CD4-positive, alpha-beta memory T cell (primary cell): ENCODE results near the gene LSM10. TPM values are rescaled to one million over a fixed set of nuclear protein-coding genes. Genes with fewer than 3 reads are reported as not detected.

ENCODE experiments used
- CTCF ChIA-PET: fragments of 350-600 bp; sonication (Branson Sonifier 250); formaldehyde crosslinking; loops from one replicate; lab custom pipeline; 2021; ENCODE audit warnings: inconsistent platforms; ENCODE audit not compliant: partially characterized antibody; lab: Charles Lee
- POLR2A ChIA-PET: fragments of 350-600 bp; sonication (Branson Sonifier 250); formaldehyde crosslinking; loops from one replicate; lab custom pipeline; 2021; ENCODE audit not compliant: partially characterized antibody; lab: Charles Lee
- DNase-seq, 5 donors: peaks; one replicate each; pipeline versions ENCODE4 v3.0.0 to v3.0.0-alpha.2; 2020 to 2022; ENCODE audit warnings: mixed read lengths in 1 of 5
- H3K27ac ChIP-seq: one replicate; pipeline ENCODE4 v1.7.0; 2013; ENCODE audit warnings: low read depth, low read length
- H3K27me3 ChIP-seq: 2 replicates; pipeline ENCODE4 v1.7.0; 2013; ENCODE audit warnings: mild to moderate bottlenecking, low read length, moderate library complexity; ENCODE audit not compliant: insufficient read depth
- H3K36me3 ChIP-seq: 2 replicates; pipeline ENCODE4 v1.7.0; 2013; ENCODE audit warnings: mild to moderate bottlenecking, low read length, moderate library complexity; ENCODE audit not compliant: insufficient read depth
- H3K4me1 ChIP-seq: 2 replicates; pipeline ENCODE4 v1.7.0; 2013; ENCODE audit warnings: mild to moderate bottlenecking, low read length, moderate library complexity; ENCODE audit not compliant: insufficient read depth
- H3K4me3 ChIP-seq, 2 donors: one replicate each; pipeline ENCODE4 v1.7.0; 2013; ENCODE audit warnings: low read length in 2 of 2, mild to moderate bottlenecking in 1 of 2
- H3K9me3 ChIP-seq, 2 donors: one replicate each; pipeline ENCODE4 v1.7.0; 2013; ENCODE audit warnings: low read length in 2 of 2, control low read depth in 1 of 2; ENCODE audit not compliant: control insufficient read depth in 1 of 2
- H3K27ac Mint-ChIP-seq, 7 donors: one replicate each; pipeline ENCODE4 v1.8.0; 2020 to 2021; ENCODE audit warnings: mixed read lengths in 7 of 7, mild to moderate bottlenecking in 6 of 7, inconsistent platforms in 3 of 7, moderate library complexity in 3 of 7
- H3K27me3 Mint-ChIP-seq, 2 donors: one replicate each; pipeline ENCODE4 v1.8.0; 2020 to 2021; ENCODE audit warnings: mixed read lengths in 2 of 2
- H3K36me3 Mint-ChIP-seq, 2 donors: one replicate each; pipeline ENCODE4 v1.8.0; 2020 to 2021; ENCODE audit warnings: mixed read lengths in 2 of 2, inconsistent platforms in 1 of 2, mild to moderate bottlenecking in 1 of 2
- H3K4me1 Mint-ChIP-seq, 4 donors: one replicate each; pipeline ENCODE4 v1.8.0; 2020 to 2021; ENCODE audit warnings: mixed read lengths in 4 of 4, mild to moderate bottlenecking in 1 of 4
- H3K4me3 Mint-ChIP-seq, 8 donors: one replicate each; pipeline ENCODE4 v1.8.0; 2020 to 2021; ENCODE audit warnings: mixed read lengths in 8 of 8, mild to moderate bottlenecking in 7 of 8, moderate library complexity in 6 of 8, inconsistent platforms in 3 of 8
- H3K9me3 Mint-ChIP-seq, 8 donors: one replicate each; pipeline ENCODE4 v1.8.0; 2020 to 2021; ENCODE audit warnings: mixed read lengths in 8 of 8, mild to moderate bottlenecking in 5 of 8, inconsistent platforms in 3 of 8, moderate library complexity in 1 of 8
- intact Hi-C: fragments of 100-400 bp; cut with micrococcal nuclease; formaldehyde crosslinking; loops from one replicate; pipeline ENCODE4 v1.15.1; 2023
- polyA plus RNA-seq, 2 donors: library from polyadenylated mRNA; unstranded; fragments of 300-500 nt; fragmentation: Illumina TruSeq; gene quantifications; one replicate each; pipeline ENCODE4 v1.2.3, GENCODE V29; 2021
- total RNA-seq, 2 experiments: library from RNA; stranded (reverse); gene quantifications; one replicate each; pipeline ENCODE4 v1.2.3, GENCODE V29; 2021

LSM10 gene
- total and polyA plus RNA-seq, 4 experiments from 2014 or later = 51.0 to 187 (median 82.4) TPM

GRCh38 chr1:36400825-36401601 lies 3.3 kb upstream of the LSM10 start:
- intact Hi-C loops = no loop called here
- H3K27ac Mint-ChIP-seq = peak overlapping the region in 2 of 7 donors; percentile 29 to 55
- Histone ChIP-seq H3K27ac (no peak overlapping the region), H3K36me3 (no peaks in the 10 kb centered on the region), H3K9me3 (no peaks in the 10 kb centered on the region), H3K4me1 (peaks cover 19% of the 10 kb centered on the region), H3K4me3 (no peak overlapping the region), H3K27me3 (no peaks in the 10 kb centered on the region)
- peaks cover 0 to 2% (median 0%) of the 10 kb centered on the region in 8 donors for H3K9me3 Mint-ChIP-seq
- no peaks in the 10 kb centered on the region for H3K27me3 Mint-ChIP-seq
- POLR2A ChIA-PET = interaction anchor here (0.9 kb wide), 1 partner anchor 15 kb away, joined by 3 read pairs; no protein-coding TSS in a partner anchor
- CTCF ChIA-PET = interaction anchor here (2.2 to 6.1 kb wide), 2 partner anchors 33 to 58 kb away, joined by 5 to 23 read pairs; no protein-coding TSS in a partner anchor
- no peak overlapping the region for H3K4me3 Mint-ChIP-seq
- peaks cover 11 to 30% (median 22%) of the 10 kb centered on the region in 4 donors for H3K4me1 Mint-ChIP-seq
- H3K36me3 Mint-ChIP-seq = peaks cover 0 to 7% of the 10 kb centered on the region in 2 donors
- no peak for DNase-seq

DNA sequence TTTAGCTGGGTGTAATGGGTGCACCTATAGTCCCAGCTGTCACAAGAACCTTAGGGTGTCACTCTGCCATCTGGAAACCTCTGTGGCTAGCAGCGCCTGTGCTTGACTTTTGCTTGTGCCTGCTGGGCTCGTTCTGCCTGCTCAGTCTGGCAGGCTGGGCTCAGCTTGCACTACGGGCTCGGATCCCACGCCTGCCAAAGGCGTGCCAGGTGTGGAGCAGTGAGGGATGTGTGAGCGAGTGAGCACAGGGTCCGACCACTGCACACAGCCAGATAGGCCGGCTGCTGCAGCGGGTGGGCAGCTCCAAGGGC lies 2.8 kb upstream of the LSM10 start:
- intact Hi-C loops = no loop called here
- H3K36me3 ChIP-seq = no peaks in the 10 kb centered on the region
- no peaks in the 10 kb centered on the region for H3K9me3 ChIP-seq
- Mint-ChIP-seq H3K27me3 (no peaks in the 10 kb centered on the region), H3K27ac (no peak overlapping the region), H3K36me3 (peaks cover 0 to 7% of the 10 kb centered on the region in 2 donors), H3K4me1 (peaks cover 11 to 31% (median 22%) of the 10 kb centered on the region in 4 donors), H3K9me3 (peaks cover 0 to 2% (median 0%) of the 10 kb centered on the region in 8 donors), H3K4me3 (no peak overlapping the region)
- CTCF ChIA-PET = interaction anchor here (2.2 to 6.1 kb wide), 2 partner anchors 33 to 58 kb away, joined by 5 to 23 read pairs; no protein-coding TSS in a partner anchor
- H3K27ac ChIP-seq = no peak overlapping the region
- H3K4me3 ChIP-seq = no peak overlapping the region
- DNase-seq = no peak
- POLR2A ChIA-PET = no interaction called here
- peaks cover 20% of the 10 kb centered on the region for H3K4me1 ChIP-seq
- no peaks in the 10 kb centered on the region for H3K27me3 ChIP-seq

- Mint-ChIP-seq H3K27ac (peak overlapping the region; percentile 89 to 100 (median 98)), H3K27me3 (no peaks in the 10 kb centered on the region), H3K9me3 (peaks cover 0 to 2% (median 0%) of the 10 kb centered on the region in 8 donors), H3K4me1 (peaks cover 13 to 42% (median 25%) of the 10 kb centered on the region in 4 donors), H3K36me3 (peaks cover 0 to 7% of the 10 kb centered on the region in 2 donors), H3K4me3 (peak overlapping the region in 7 of 8 donors; percentile 95 to 99 (median 98))
- Histone ChIP-seq H3K4me3 (peak overlapping the region; percentile 90 to 97), H3K4me1 (peaks cover 20% of the 10 kb centered on the region), H3K9me3 (no peaks in the 10 kb centered on the region), H3K27me3 (no peaks in the 10 kb centered on the region), H3K27ac (peak overlapping the region; percentile 90), H3K36me3 (peaks cover 6% of the 10 kb centered on the region)
- intact Hi-C loops = no loop called here
- POLR2A ChIA-PET = interaction anchor here (0.7 to 3.9 kb wide), 10 partner anchors 9 to 92 kb away, joined by 3 to 107 read pairs (median 7); partner anchors contain the start of genes OSCP1 and STK40
- CTCF ChIA-PET = interaction anchor here (0.9 to 6.1 kb wide), 7 partner anchors 12 to 113 kb away, joined by 3 to 23 read pairs (median 5); partner anchors contain the start of gene STK40
- DNase-seq = no peak
Observed at GRCh38 chr1:36398370-36398977, 766 bp upstream of the LSM10 start.

- peaks cover 19% of the 10 kb centered on the region for H3K36me3 ChIP-seq
- H3K27ac Mint-ChIP-seq = peak overlapping the region; percentile 89 to 100 (median 98)
- peak in 3 of 5 donors; percentile 26 to 36 (median 29) for DNase-seq
- no peaks in the 10 kb centered on the region for H3K9me3 ChIP-seq
- H3K9me3 Mint-ChIP-seq = peaks cover 0 to 2% (median 0%) of the 10 kb centered on the region in 8 donors
- intact Hi-C loops = loop anchor here (1.0 kb wide), 4 partner anchors 11 to 76 kb away; no protein-coding TSS in a partner anchor
- ChIA-PET POLR2A (interaction anchor here (0.7 to 3.9 kb wide), 17 partner anchors 8 to 308 kb away, joined by 3 to 107 read pairs (median 6); partner anchors contain the start of genes ADPRS, MRPS15, OSCP1 and STK40), CTCF (interaction anchor here (0.7 to 6.1 kb wide), 11 partner anchors 8 to 209 kb away, joined by 3 to 23 read pairs (median 4); partner anchors contain the start of genes SH3D21 and STK40)
- peaks cover 13 to 41% (median 27%) of the 10 kb centered on the region in 4 donors for H3K4me1 Mint-ChIP-seq
- H3K4me3 ChIP-seq = peak overlapping the region; percentile 90 to 97
- H3K36me3 Mint-ChIP-seq = peaks cover 6 to 19% of the 10 kb centered on the region in 2 donors
- no peaks in the 10 kb centered on the region for H3K27me3 Mint-ChIP-seq
- peak overlapping the region; percentile 95 to 99 (median 98) for H3K4me3 Mint-ChIP-seq
- no peaks in the 10 kb centered on the region for H3K27me3 ChIP-seq
- H3K4me1 ChIP-seq = peaks cover 20% of the 10 kb centered on the region
- peak overlapping the region; percentile 90 for H3K27ac ChIP-seq
Observed at GRCh38 chr1:36397083-36397377, 678 bp downstream of the LSM10 start.

GRCh38 chr1:36396359-36396758 lies 1.3 kb downstream of the LSM10 start:
- H3K36me3 ChIP-seq = peaks cover 25% of the 10 kb centered on the region
- POLR2A ChIA-PET = interaction anchor here (0.7 to 3.9 kb wide), 7 partner anchors 11 to 172 kb away, joined by 3 to 107 read pairs (median 7); partner anchors contain the start of genes STK40 and THRAP3
- Mint-ChIP-seq H3K9me3 (peaks cover 0 to 2% (median 0%) of the 10 kb centered on the region in 8 donors), H3K4me1 (peaks cover 13 to 41% (median 27%) of the 10 kb centered on the region in 4 donors), H3K36me3 (peaks cover 9 to 23% of the 10 kb centered on the region in 2 donors), H3K27ac (peak overlapping the region in 6 of 7 donors; percentile 74 to 100 (median 84)), H3K4me3 (peak overlapping the region; percentile 71 to 99 (median 97)), H3K27me3 (no peaks in the 10 kb centered on the region)
- peak overlapping the region; percentile 90 for H3K27ac ChIP-seq
- H3K4me1 ChIP-seq = peaks cover 20% of the 10 kb centered on the region
- H3K27me3 ChIP-seq = no peaks in the 10 kb centered on the region
- no peak for DNase-seq
- CTCF ChIA-PET = interaction anchor here (0.6 to 6.1 kb wide), 9 partner anchors 8 to 1357 kb away, joined by 3 to 23 read pairs (median 4); partner anchors contain the start of gene STK40
- no peak overlapping the region for H3K4me3 ChIP-seq
- intact Hi-C loops = no loop called here
- H3K9me3 ChIP-seq = no peaks in the 10 kb centered on the region

DNA sequence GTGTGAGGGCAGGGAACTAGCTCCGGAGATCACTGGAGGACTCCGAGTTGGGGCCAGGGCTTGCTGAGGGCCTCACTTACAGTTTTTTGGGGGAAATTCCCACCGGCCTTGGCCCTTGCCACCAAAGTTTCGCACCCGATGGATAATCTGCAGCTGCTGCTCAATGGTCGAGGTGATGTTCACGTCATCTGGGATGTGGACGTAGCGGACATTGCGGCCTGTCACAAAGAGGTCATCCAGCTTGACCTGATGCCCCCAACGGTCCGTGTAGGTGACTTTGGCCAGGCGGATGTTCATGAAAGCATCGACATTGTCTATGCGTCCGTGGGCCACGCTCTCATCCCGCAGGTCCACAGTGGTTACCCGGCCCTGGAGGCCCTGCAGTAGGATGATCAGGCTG lies 4.0 kb downstream of the LSM10 start:
- H3K4me1 ChIP-seq = peaks cover 20% of the 10 kb centered on the region

More for the DNA sequence above, 4.0 kb downstream of the LSM10 start:
- Histone ChIP-seq H3K4me3 (no peak overlapping the region), H3K27me3 (no peaks in the 10 kb centered on the region), H3K27ac (no peak overlapping the region), H3K9me3 (no peaks in the 10 kb centered on the region), H3K36me3 (peaks cover 30% of the 10 kb centered on the region)
- peaks cover 13 to 36% (median 25%) of the 10 kb centered on the region in 4 donors for H3K4me1 Mint-ChIP-seq
- CTCF ChIA-PET = interaction anchor here (0.6 to 1.5 kb wide), 2 partner anchors 26 to 51 kb away, joined by 3 read pairs; no protein-coding TSS in a partner anchor
- POLR2A ChIA-PET = interaction anchor here (1.4 kb wide), 1 partner anchor 57 kb away, joined by 3 read pairs; the partner anchor contains the start of gene OSCP1
- intact Hi-C loops = no loop called here
- no peaks in the 10 kb centered on the region for H3K9me3 Mint-ChIP-seq
- H3K27me3 Mint-ChIP-seq = no peaks in the 10 kb centered on the region
- H3K27ac Mint-ChIP-seq = peak overlapping the region in 1 of 7 donors; percentile 13
- no peak for DNase-seq
- H3K36me3 Mint-ChIP-seq = peaks cover 14 to 38% of the 10 kb centered on the region in 2 donors
- no peak overlapping the region for H3K4me3 Mint-ChIP-seq
